IPS-15b (cell line): Measurements from ENCODE around the gene CCDC47.

Experiments
- H3K27me3 ChIP-seq: one replicate; pipeline ENCODE4 v1.6.1; 2013; ENCODE audit warnings: low read length; ENCODE audit not compliant: control insufficient read depth, insufficient read depth
- H3K36me3 ChIP-seq: one replicate; pipeline ENCODE4 v1.6.1; 2013; ENCODE audit warnings: low read length; ENCODE audit not compliant: control insufficient read depth, insufficient read depth
- H3K4me1 ChIP-seq: one replicate; pipeline ENCODE4 v1.6.1; 2013; ENCODE audit warnings: mild to moderate bottlenecking, low read length; ENCODE audit not compliant: control insufficient read depth, insufficient read depth
- H3K4me3 ChIP-seq: one replicate; pipeline ENCODE4 v1.5.1; 2013; ENCODE audit warnings: low read depth, low read length
- H3K9ac ChIP-seq: one replicate; pipeline ENCODE4 v1.6.1; 2013; ENCODE audit warnings: low read depth, mild to moderate bottlenecking, low read length
- H3K9me3 ChIP-seq: one replicate; pipeline ENCODE4 v1.6.1; 2013; ENCODE audit warnings: mild to moderate bottlenecking, low read length; ENCODE audit not compliant: control insufficient read depth, insufficient read depth

The CCDC47 gene

GRCh38 chr17:63714550-63715277 lies 58.7 kb downstream of the CCDC47 start:
- no peaks in the 10 kb centered on the region for H3K9me3 ChIP-seq
- no peak overlapping the region for H3K9ac ChIP-seq
- H3K27me3 ChIP-seq: no peaks in the 10 kb centered on the region
- no peaks in the 10 kb centered on the region for H3K4me1 ChIP-seq
- peaks cover 3% of the 10 kb centered on the region for H3K36me3 ChIP-seq
- no peak overlapping the region for H3K4me3 ChIP-seq

- Histone ChIP-seq H3K9ac (no peak overlapping the region), H3K4me1 (no peaks in the 10 kb centered on the region), H3K36me3 (peaks cover 17% of the 10 kb centered on the region), H3K27me3 (no peaks in the 10 kb centered on the region), H3K9me3 (no peaks in the 10 kb centered on the region), H3K4me3 (no peak overlapping the region)
These were observed 64.3 kb downstream of the CCDC47 start for GRCh38 chr17:63709110-63709509.

- H3K9me3 ChIP-seq: no peaks in the 10 kb centered on the region
- no peak overlapping the region for H3K4me3 ChIP-seq
- peaks cover 30% of the 10 kb centered on the region for H3K36me3 ChIP-seq
- no peak overlapping the region for H3K9ac ChIP-seq
- H3K4me1 ChIP-seq: no peaks in the 10 kb centered on the region
- no peaks in the 10 kb centered on the region for H3K27me3 ChIP-seq
These were observed 66.2 kb downstream of the CCDC47 start for GRCh38 chr17:63707151-63707550.

- H3K9ac ChIP-seq: no peak overlapping the region
- H3K9me3 ChIP-seq: no peaks in the 10 kb centered on the region
- no peaks in the 10 kb centered on the region for H3K27me3 ChIP-seq
- H3K36me3 ChIP-seq: peaks cover 30% of the 10 kb centered on the region
- H3K4me1 ChIP-seq: no peaks in the 10 kb centered on the region
- no peak overlapping the region for H3K4me3 ChIP-seq
These were observed 66.9 kb downstream of the CCDC47 start for GRCh38 chr17:63706336-63707082.

GRCh38 chr17:63705657-63706056 lies 67.7 kb downstream of the CCDC47 start:
- H3K4me3 ChIP-seq: no peak overlapping the region
- H3K9me3 ChIP-seq: no peaks in the 10 kb centered on the region
- peaks cover 30% of the 10 kb centered on the region for H3K36me3 ChIP-seq
- no peak overlapping the region for H3K9ac ChIP-seq
- no peaks in the 10 kb centered on the region for H3K27me3 ChIP-seq
- H3K4me1 ChIP-seq: no peaks in the 10 kb centered on the region

- Histone ChIP-seq H3K27me3 (no peaks in the 10 kb centered on the region), H3K36me3 (peaks cover 28% of the 10 kb centered on the region), H3K4me1 (no peaks in the 10 kb centered on the region), H3K9me3 (no peaks in the 10 kb centered on the region), H3K4me3 (no peak overlapping the region), H3K9ac (no peak overlapping the region)
These were observed 68.6 kb downstream of the CCDC47 start for GRCh38 chr17:63704836-63705235.

GRCh38 chr17:63704259-63704576 lies 69.2 kb downstream of the CCDC47 start:
- no peak overlapping the region for H3K4me3 ChIP-seq
- no peaks in the 10 kb centered on the region for H3K4me1 ChIP-seq
- no peaks in the 10 kb centered on the region for H3K27me3 ChIP-seq
- H3K9me3 ChIP-seq: no peaks in the 10 kb centered on the region
- peaks cover 25% of the 10 kb centered on the region for H3K36me3 ChIP-seq
- no peak overlapping the region for H3K9ac ChIP-seq

- Histone ChIP-seq H3K4me3 (no peak overlapping the region), H3K9ac (no peak overlapping the region), H3K27me3 (no peaks in the 10 kb centered on the region), H3K9me3 (no peaks in the 10 kb centered on the region), H3K36me3 (peaks cover 20% of the 10 kb centered on the region), H3K4me1 (no peaks in the 10 kb centered on the region)
These were observed 69.7 kb downstream of the CCDC47 start for GRCh38 chr17:63703556-63704258.

- no peak overlapping the region for H3K4me3 ChIP-seq
- H3K27me3 ChIP-seq: no peaks in the 10 kb centered on the region
- H3K36me3 ChIP-seq: peaks cover 21% of the 10 kb centered on the region
- peaks cover 3% of the 10 kb centered on the region for H3K4me1 ChIP-seq
- H3K9ac ChIP-seq: no peak overlapping the region
- no peaks in the 10 kb centered on the region for H3K9me3 ChIP-seq
These were observed 70.4 kb downstream of the CCDC47 start for GRCh38 chr17:63703029-63703428.

- peaks cover 21% of the 10 kb centered on the region for H3K36me3 ChIP-seq
- no peaks in the 10 kb centered on the region for H3K27me3 ChIP-seq
- peaks cover 3% of the 10 kb centered on the region for H3K4me1 ChIP-seq
- H3K9me3 ChIP-seq: no peaks in the 10 kb centered on the region
- H3K9ac ChIP-seq: no peak overlapping the region
- H3K4me3 ChIP-seq: no peak overlapping the region
These were observed 70.7 kb downstream of the CCDC47 start for GRCh38 chr17:63702721-63703015.

GRCh38 chr17:63701868-63702720 lies 71.3 kb downstream of the CCDC47 start:
- Histone ChIP-seq H3K9me3 (no peaks in the 10 kb centered on the region), H3K27me3 (no peaks in the 10 kb centered on the region), H3K4me3 (peak overlapping the region; percentile 67), H3K36me3 (peaks cover 26% of the 10 kb centered on the region), H3K4me1 (peaks cover 5% of the 10 kb centered on the region), H3K9ac (peak overlapping the region; percentile 16)
